Stimulated activated naive CD4-positive, alpha-beta T cell (primary cell): Measurements from ENCODE around the gene ARSG.
"Not testable (repeated sequence)": the region's sequence is repeated elsewhere in the genome, so short reads cannot be mapped to it uniquely, and the experiment has no call there.

Experiments
- DNase-seq, 6 experiments: peaks; one replicate each; lab custom pipeline; 2025; lab: John Stamatoyannopoulos, UW

ARSG gene

DNA sequence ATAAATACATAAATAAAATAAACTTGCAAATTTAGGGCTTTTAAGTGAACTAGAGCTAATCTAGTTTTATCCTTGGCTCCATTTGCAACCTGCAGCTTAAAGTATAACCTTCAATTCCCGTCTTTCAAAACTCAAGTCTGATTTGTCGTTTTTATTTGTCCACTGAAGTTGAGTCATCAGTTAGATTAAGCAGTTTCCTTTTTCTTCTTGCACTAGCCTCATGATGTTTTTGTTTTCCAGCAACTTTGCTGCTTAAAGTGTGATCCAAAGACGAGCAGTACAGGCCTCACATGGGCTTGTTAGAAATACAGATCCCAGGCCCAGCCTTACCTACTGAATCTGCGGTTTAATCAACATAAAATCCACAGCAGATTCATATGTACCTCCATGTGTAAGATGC, 13.8 kb downstream of the ARSG start:
- DNase-seq: no peak

DNA sequence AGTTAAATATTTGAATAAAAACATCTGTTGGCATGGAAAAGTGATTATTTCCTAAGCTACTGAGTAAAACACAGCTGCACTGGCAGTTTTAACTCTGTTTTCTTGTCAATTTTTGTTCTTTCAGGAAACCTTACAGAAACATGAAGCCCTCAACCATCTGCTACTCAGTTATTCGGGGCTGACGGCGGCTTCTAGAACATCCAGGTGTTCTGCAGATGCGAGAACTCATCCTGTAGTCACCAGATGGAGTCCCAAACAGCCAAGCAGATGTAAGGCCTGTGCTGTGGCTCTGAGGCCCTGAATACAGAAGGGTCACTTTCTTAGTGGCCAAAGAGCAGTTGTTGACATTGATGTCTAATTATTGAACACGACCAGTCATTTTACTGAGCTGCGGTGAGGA, 15.5 kb downstream of the ARSG start:
- DNase-seq: no peak

DNA sequence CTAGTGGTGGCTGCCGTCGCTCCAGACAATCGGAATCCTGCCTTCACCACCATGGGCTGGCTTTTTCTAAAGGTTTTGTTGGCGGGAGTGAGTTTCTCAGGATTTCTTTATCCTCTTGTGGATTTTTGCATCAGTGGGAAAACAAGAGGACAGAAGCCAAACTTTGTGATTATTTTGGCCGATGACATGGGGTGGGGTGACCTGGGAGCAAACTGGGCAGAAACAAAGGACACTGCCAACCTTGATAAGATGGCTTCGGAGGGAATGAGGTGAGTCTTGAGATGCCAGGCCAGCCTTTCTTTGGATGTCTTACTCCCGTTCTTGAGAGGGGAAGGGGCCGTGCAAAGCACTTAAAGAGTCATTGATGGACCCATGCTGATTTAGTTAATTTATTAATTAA, 16.1 kb downstream of the ARSG start:
- no peak for DNase-seq

DNA sequence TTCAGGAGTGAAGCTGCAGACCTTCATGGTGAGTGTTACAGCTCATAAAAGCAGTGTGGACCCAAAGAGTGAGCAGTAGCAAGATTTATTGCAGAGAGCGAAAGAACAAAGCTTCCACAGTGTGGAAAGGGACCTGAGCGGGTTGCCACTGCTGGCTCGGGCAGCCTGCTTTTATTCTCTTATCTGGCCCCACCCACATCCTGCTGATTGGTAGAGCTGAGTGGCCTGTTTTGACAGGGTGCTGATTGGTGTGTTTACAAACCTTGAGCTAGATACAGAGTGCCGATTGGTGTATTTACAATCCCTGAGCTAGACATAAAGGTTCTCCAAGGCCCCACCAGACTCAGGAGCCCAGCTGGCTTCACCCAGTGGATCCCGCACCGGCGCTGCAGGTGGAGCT, 17.2 kb downstream of the ARSG start:
- DNase-seq: not testable (repeated sequence)

DNA sequence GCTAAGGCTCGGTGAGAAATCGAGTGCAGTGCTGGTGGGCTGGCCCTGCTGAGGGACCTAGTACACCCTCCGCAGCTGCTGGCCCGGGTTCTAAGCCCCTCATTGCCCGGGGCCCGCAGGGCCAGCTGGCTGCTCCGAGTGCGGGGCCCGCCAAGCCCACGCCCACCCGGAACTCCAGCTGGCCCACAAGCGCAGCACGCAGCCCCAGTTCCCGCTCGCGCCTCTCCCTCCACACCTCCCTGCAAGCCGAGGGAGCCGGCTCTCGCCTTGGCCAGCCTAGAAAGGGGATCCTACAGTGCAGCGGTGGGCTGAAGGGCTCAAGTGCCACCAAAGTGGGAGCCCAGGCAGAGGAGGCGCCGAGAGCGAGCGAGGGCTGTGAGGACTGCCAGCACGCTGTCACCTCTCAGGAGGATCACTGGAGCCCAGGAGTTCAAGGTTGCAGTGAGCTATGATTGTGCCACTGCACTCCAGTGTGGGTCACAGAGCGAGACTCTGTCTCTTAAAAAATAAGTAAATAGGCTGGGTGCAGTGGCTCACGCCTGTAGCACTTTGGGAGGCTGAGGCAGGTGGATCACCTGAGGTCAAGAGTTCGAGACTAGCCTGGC, 17.9 kb downstream of the ARSG start:
- not testable (repeated sequence) for DNase-seq

DNA sequence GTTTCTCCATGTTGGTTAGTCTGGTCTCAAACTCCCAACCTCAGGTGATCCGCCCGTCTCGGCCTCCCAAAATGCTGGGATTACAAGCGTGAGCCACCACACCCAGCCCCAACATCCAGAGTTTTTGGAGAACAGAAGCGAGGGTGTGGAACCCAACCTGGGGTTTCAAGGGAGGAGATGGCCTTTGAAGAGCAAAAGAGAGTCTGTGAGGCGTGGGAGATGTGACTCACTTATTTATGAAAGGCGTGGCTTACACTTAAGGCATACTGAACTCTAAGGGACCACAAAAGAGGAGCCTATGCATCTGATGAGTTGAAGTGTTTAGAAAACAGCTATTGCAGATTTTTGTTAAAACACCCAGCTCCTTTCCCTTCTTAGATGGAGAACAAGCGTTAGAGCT, 18.9 kb downstream of the ARSG start:
- peak in 2 of 6 experiments; percentile 14 to 26 for DNase-seq

DNA sequence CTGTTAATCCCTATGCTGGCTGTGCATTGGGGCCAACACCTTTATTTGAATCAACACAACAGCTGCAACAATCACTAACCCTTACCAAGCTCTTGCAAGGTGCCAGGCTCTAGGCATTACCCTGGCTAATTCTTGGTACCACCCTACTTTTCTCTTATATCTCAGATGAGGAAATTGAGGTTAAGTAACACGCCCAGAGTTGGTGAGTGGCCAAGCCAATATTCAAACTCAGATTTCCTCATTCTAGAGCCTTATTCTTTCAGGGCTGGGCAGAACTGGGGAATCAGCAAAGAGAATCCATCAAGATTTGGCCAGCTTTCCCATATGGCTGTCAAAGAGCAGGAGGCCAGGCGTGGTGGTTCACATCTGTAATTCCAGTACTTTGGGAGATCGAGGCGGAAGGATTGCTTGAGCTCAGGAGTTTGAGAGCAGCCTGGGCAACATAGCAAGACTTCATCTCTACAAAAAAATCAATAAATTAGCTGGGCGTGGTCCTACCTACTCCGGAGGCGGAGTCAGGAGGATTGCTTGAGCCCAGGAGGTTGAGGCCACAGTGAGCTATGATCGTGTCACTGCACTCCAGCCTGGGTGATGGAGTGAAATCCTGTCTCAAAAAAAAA, 23.7 kb downstream of the ARSG start:
- DNase-seq: peak in 2 of 6 experiments; percentile 9 to 28

DNA sequence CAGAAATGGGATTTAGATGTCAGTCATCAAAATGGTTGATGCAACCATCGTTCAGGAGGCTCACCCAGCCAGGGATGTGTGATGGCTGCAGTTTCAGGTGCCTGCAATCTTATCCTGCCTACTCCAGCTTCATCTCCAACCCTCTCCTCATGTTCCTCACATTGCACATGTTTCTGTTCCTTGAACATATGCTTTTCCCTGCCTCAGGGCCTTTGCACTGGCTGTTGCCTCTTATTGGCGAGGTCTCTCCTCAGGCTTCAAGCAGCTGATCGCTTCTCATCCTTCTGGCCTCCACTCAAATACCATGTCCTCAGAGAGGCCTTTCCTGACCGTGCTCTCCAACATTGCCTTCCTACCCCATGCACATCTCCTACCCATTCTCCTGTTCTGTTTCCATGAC, 24.6 kb downstream of the ARSG start:
- no peak for DNase-seq

DNA sequence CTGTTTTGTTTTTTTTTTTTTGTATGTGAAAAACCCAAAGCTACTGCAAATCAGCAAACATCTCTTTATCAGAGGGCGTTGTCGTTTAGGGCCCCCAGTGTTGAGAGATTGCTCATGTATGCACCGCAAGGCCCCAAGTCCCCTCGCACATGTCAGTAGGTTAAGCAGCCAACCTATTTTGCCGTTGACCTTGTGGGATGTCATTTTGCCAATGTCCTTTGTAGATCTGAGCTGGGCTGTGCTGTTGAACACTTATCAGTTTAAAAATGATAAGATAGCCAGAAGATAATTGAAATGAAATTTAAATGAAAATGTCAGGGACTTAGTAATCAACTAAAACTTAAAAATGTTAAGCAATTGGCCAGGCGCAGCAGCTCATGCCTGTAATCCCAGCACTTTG, 26.2 kb downstream of the ARSG start:
- DNase-seq: no peak

DNA sequence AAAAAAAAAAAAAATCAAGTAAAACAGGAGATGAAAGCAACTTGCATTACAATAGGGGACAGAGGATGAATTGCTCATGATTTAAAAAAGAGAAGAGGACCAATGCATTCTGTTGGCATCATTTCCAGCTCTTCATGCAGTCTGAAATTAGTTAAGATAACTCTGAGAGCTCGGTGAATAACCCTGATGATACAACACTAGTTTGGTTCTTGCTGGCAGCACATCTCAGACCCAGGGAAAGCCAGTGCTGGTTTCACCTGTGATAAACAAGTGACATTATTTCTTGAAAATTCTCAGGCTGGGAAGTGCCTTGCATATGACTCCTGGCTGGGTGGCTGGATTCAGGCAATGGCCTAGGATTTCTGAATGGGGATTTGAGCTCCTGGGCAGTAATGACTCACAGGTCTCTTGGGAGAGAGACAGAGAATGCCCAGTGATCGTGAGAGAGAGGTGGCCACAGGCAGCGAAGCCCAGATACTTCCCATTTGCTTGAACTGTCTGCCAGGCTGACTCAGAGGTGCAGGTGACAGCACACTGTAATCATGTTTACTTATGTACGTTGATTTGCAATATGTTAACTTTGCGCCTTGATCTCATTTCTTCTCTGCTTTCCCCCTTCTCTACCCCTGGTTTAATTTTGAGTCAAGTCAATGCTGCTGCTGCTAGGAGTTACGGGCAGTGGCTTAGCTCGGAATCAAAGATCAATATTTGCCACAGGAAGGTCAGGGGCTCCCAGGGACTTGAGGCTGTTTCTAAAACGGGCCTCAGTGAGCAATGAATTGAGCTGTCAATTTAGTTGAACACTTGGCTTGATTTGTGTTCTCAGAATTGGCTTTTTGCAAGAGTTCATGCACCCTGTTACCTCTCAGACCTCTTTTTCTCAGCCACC, 27.1 kb downstream of the ARSG start:
- no peak for DNase-seq

DNA sequence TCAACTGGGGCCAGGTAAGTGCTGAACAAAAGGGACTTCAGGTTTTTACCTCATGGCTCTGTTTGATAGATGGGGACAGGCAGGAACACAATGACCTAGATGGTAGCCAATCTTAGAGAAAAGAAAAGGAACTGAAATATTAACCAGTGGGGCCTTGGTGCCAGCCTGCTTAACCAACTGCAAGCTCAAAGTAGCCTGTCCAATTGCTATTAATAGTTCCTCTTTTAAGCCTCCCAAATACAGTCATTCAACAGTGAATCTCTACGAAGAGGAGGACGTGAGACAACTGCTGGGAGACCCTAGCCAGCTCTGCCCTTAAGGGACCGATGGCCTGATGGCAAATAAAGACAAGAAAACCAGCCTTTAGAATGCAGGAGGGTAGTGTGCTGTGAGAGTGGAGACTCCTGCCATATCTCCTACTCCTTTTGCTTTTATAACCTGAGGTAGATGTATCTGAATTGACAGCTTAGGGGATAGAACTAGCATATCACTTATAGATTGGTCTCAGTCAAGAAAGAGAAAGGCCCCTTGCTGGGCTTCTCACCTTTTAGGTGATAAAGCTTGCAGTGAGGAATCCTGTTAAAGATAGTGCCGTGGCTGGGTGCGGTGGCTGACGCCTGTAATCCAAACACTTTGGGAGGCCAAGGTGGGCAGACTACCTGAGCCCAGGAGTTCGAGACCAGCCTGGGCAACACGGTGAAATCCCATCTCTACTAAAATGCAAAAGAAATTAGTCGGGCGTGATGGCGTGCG, 28.3 kb downstream of the ARSG start:
- no peak for DNase-seq

DNA sequence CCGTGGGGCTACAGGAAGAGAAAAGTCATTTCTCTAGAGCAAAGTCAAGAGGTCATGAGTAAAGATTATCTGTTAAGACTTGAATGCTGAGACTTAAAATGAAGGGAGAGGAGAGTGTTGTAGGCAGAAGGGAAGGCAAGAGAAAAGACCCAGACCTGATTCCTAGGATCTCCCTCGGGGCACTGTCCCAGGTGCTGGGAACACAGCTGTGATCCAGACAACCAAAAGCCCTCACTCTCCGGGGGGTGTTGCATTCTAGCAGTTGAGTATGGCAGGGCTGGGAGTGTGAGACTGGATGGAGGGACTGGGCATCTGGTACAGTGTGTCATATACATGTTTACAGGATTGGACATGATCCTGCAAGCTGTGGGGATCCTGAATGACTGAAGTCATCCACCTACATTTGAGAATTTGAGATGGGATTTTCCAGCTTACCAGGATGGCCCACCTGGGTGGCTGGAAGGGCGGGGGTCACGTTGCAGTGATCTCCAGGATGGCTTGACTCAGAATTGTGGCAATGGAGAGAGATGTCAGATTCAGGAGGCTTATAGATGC, 29.1 kb downstream of the ARSG start:
- no peak for DNase-seq

DNA sequence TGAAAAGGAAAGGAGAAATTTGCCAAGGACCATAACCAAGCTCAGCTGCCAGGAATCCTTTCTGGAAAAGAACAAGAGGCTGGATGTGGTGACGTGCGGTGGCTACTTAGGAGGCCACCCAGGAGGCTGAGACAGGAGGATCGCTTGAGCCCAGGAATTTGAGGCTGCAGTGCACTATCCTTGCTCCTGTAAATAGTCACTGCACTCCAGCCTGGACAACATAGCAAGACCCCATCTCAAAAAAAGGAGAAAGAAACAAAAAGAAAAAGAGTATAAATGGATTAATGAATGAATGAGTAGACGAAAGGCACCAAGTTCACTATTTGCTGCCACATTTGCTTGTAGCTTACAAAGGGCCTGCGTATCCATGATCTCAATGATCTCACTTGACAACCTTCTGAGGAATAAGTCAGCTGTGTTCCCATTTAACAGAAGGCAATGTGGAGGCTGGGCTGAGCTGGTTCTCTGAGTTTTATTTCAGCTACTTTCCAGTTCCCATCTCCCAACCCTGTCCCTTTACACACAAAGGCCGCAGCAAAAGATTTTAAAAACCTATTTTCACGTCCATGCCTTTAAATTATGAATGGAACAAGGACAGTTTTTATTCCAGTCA, 29.8 kb downstream of the ARSG start:
- DNase-seq: no peak

DNA sequence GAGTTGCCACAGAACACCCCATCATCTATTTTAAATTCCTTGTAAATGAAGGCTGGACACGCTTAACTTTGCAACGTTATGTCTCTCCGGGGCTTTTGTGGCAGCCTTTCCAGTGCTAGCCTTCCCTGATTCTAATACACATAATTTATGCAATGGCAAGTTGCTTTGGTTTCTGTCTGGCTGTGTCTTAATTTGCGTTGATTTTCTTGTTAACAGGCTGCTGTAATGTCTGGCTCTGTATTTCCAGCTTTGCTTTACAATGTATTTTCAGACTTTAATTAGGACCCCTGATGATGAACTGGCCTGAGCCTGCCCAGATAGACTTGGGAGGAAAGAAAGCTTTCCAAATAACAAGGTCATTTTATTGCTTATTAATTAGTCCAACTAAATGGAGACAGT, 30.3 kb downstream of the ARSG start:
- DNase-seq: no peak

DNA sequence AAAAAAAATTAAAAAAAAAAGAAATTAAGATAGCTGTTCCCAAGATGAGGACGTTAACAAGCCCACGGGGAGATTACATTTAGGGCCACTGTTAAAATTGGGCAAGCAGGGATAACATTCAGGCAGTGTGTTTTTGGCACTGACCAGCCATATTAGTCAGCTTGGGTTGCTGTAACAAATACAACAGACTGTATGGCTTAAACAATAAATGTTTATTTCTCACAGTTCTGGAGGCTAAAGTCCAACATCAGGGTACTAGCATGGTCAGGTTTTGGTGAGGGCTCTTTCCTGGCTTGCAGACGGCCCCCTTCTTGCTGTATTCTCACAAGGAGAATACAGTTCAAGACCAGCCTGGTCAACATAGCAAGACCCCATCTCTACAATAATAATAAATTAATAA, 31.3 kb downstream of the ARSG start:
- no peak for DNase-seq

DNA sequence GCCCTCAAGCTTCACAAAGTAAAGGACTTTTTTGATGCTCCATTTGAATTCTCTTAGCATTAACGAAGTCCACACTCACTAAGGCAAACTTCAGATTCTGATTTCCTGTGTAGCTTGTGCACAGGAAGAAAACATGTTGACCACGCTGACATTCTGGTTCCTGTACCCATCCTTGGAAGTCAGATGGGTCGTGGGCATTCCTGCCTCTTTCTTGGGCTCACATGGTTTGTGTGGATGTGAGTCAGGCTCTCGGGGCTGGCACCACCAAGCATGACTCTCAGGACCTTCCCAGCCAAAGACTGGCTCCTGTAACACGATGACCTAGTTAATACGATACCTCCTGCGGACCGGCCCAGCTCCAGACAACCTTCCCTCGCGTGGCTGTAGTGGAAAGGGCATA, 32.8 kb downstream of the ARSG start:
- DNase-seq: no peak

DNA sequence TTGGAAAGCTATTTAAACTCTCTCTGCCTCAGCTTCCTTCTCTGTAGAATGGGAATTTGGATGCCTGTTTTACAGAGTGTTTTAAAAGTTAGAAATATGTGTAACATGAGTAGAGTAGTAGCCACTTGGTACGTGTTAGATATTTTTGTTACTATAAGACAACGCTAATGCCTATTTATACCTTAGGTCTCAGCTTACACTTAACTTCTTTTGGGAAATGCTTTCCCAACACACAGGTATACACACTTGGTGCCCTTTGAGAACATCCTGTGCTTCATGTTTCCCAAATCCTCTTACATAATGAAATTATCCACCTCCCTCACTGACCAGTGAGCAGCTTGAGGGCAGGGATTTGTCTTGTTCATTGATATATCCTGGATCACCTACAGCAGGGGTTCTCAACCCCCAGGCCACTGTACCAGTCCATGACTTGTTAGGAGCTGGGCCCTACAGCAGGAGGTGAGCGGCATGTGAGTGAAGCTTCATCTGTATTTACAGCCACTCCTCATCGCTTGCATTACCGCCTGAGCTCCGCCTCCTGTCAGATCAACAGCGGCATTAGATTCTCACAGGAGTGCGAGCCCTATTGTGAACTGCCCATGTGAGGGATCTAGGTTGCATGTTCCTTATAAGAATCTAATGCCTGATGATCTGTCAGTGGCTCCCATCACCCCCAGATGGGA, 33.5 kb downstream of the ARSG start:
- no peak for DNase-seq

DNA sequence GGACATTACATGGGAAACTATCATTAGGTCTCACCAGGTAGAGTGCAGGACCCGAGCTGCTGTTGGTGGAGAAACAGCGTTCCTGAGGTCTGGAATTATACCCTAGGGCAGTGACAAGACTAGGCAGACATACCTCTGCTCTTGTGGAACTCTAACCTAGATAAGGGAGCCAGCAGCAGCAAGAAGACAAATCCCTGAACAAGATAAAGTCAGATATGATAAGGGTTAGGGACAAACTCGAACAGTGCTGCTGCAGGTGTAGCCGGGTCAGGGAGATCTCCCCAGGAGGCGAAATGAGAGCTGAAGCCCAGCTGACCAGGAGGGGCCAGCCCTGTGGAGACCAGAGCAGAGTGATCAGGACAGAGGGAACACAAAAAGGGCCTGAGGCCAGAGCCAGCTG, 34.7 kb downstream of the ARSG start:
- DNase-seq: no peak

DNA sequence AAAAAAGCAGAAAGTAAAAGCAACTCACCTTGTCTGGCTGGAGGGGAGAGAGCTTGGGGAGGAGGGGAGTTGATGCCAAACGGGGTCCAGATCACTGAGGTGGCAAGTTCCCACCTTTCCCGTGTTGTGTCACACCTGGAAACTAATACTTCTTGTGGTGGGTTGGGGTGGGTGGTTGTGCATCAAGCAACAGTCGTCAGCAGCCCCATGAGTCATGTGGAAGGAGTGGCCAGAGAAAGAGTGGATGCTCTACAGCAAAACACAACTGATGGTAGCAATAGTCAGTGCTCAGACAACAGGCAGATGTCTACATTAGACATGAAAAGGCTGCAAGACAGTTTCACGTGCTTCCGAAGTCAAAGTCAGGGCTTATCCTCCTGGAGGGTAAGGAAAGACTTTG, 35.4 kb downstream of the ARSG start:
- no peak for DNase-seq

DNA sequence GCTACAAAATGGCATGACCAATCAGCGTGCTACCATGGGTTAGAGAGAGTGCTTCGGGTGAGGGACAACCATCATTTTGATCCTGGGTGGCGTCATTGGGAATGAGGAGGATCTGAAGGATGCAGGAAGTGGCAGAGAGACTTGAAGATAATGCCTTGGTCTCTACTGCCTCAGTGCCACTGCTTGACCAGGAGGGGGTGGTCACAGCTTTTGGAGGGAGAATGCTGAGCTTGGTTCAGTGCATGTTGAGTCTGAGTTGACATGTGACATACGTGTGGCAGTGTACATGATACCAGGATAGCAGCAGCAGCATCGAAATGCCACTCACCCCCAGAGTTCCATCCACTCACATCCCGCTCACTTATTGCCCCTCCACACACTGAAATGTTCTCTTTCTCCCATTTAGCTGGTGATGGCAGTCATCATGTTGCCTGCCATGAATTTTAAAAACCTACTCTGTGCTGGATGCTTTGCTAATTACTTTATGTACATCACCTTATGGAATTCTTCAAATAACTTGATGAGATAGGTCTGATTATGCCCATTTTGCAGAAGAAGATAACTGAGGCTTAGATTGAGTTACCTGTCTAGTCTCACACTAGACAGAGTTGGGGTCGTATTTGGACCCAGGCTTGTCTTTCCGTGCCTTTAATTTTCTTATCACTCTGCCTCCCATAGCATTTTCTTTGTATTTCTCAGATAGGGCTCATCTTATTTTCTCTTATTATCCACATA, 36.7 kb downstream of the ARSG start:
- no peak for DNase-seq
